Measurements from ENCODE around the gene GPSM3. TPM values are rescaled to one million over a fixed set of nuclear protein-coding genes. Genes with fewer than 3 reads are reported as not detected.

Gene GPSM3
- total and polyA plus RNA-seq, 2 of the 13 experiments (the other 11 are each of a cell fraction or from before 2014, with no cell fraction given): 0.18 to 6.2 TPM

- TF ChIP-seq ESRRA (CRISPR knock-in tag; IDR thresholded peaks at IDR 0.05; ENCODE audit: low read depth) (peak; percentile 45; the same call in 1 of the 2 replicates), NR2F6 (IDR thresholded peaks at IDR 0.05) (0 out of 2 replicates have a peak, but pooled peaks have one; percentile 33), NR2F6 (CRISPR knock-in tag; IDR thresholded peaks at IDR 0.05) (peak; percentile 37; the same call in 1 of the 2 replicates), BCL6 (CRISPR knock-in tag; IDR thresholded peaks at IDR 0.05) (peak; percentile 35; the same call in 1 of the 2 replicates), CEBPB (IDR thresholded peaks at IDR 0.05; ENCODE audit: borderline replicate concordance, low read depth, low read length) (peak; percentile 71), ZNF17 (CRISPR knock-in tag; IDR thresholded peaks at IDR 0.05) (no peak), CBX2 (IDR thresholded peaks at IDR 0.05; ENCODE audit: low read depth, low read length) (no peak), CBX2 (CRISPR knock-in tag; IDR thresholded peaks at IDR 0.05; ENCODE audit: low read depth) (no peak), ZNF337 (CRISPR knock-in tag; IDR thresholded peaks at IDR 0.05; ENCODE audit: borderline replicate concordance, low read depth) (no peak)
- TF ChIP-seq, protein P1, sequence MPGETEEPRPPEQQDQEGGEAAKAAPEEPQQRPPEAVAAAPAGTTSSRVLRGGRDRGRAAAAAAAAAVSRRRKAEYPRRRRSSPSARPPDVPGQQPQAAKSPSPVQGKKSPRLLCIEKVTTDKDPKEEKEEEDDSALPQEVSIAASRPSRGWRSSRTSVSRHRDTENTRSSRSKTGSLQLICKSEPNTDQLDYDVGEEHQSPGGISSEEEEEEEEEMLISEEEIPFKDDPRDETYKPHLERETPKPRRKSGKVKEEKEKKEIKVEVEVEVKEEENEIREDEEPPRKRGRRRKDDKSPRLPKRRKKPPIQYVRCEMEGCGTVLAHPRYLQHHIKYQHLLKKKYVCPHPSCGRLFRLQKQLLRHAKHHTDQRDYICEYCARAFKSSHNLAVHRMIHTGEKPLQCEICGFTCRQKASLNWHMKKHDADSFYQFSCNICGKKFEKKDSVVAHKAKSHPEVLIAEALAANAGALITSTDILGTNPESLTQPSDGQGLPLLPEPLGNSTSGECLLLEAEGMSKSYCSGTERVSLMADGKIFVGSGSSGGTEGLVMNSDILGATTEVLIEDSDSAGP (CRISPR knock-in tag; IDR thresholded peaks at IDR 0.05; ENCODE audit: borderline replicate concordance): no peak
Observed at GRCh38 chr6:32208996-32209395, 16.6 kb upstream of the GPSM3 start (continued).

DNA sequence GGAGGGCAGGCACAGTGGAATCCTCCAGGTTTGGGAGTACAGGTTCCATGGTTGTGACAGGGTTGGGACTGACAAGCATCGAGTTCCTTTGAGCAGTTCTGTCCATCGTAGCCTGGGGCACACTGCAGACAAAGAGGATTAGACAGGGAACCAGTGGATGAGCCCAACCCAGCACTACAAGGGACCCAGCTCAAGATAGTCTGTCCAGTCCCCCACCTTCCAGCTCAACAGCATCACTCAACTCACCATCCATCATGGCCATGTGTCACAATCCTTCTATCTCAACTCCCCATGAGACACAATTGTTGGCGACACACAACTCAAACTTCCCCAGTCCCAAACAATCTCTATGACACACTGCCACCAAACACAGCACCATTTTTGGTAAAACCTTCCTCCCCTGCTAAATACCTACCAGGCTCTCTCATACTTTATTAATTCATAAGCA is 11.8 kb upstream of the GPSM3 start:
- Histone ChIP-seq H3K27ac (ENCODE audit: extremely low read length, insufficient read depth, low read length) (no peak overlapping the region), H2AFZ (ENCODE audit: low read length) (no peak overlapping the region), H3K9me3 (ENCODE audit: low read length) (no peaks in the 10 kb centered on the region), H3K4me2 (ENCODE audit: low read depth, low read length) (no peak overlapping the region), H3K9ac (ENCODE audit: insufficient read depth, low read depth, low read length) (no peak overlapping the region), H4K20me1 (ENCODE audit: insufficient read depth, low read length) (no peaks in the 10 kb centered on the region), H3K36me3 (replicated peaks in 1 of 2; ENCODE audit: control insufficient read depth in 1 of 2, insufficient read depth in 2 of 2, low read length in 2 of 2) (no peaks in the 10 kb centered on the region), H3K4me1 (ENCODE audit: insufficient read depth, low read length) (peaks cover 19% of the 10 kb centered on the region), H3K4me3 (replicated peaks in 1 of 3; ENCODE audit: insufficient read depth in 1 of 3, low read depth in 2 of 3, low read length in 3 of 3) (no peak overlapping the region), H3K27me3 (ENCODE audit: control insufficient read depth in 1 of 2, insufficient read depth in 2 of 2, low read length in 2 of 2) (peaks cover 4 to 29% of the 10 kb centered on the region in 2 experiments; a peak in 4 of 5 replicates), H3K79me2 (ENCODE audit: insufficient read depth, low read length) (no peaks in the 10 kb centered on the region)
- DNase-seq (ENCODE audit: low spot score): no peak
- CTCF ChIA-PET (ENCODE audit: low intra/inter-chr PET ratio, low total read pairs): no interaction called here
- FAIRE-seq: no peak
- POLR2A ChIA-PET: no interaction called here
- in situ Hi-C loops (cut with HindIII; ENCODE audit: extremely low pct_ligation_motif_present, low pct_unique_long_range_greater_than_20kb): no loop called here
- ATAC-seq: no peak
- intact Hi-C loops (cut with micrococcal nuclease; ENCODE audit: unreplicated experiment): no loop called here
- TF ChIP-seq MXD1 (CRISPR knock-in tag; IDR thresholded peaks at IDR 0.05) (0 out of 2 replicates have a peak, but pooled peaks have one; percentile 25), MNT (IDR thresholded peaks at IDR 0.05) (0 out of 2 replicates have a peak, but pooled peaks have one; percentile 15), MAFG (CRISPR knock-in tag; IDR thresholded peaks at IDR 0.05) (no peak)
- BruUV-seq (replicated peaks): no TSS peak
- 30% methylated on average over 2 of the region's 3 CpGs for WGBS (ENCODE audit: low lambda C conversion rate)
